Panc1 (cell line): ENCODE measurements around the gene TRIO. TPM values are rescaled to one million over a fixed set of nuclear protein-coding genes. Genes with fewer than 3 reads are reported as not detected.
A peak's percentile ranks its signal among the peaks of the same experiment; 100 is the strongest.

Experiments
- ATAC-seq: fragments of 200-7000 bp; cut with Tn5 transposase; 2 replicates; pipeline ENCODE4 v1.9.1; 2020; ENCODE audit warnings: mild to moderate bottlenecking, moderate library complexity
- BruUV-seq: library from RNA; stranded (reverse); fragments of 400-500 nt; replicated peaks from 2 replicates; lab custom pipeline; 2021; lab: Mats Ljungman, UMichigan
- CTCF ChIA-PET: fragments of 300-600 bp; sonication (Branson Sonifier 250); formaldehyde crosslinking; loops from one replicate; lab custom pipeline; 2022; ENCODE audit warnings: antibody characterized with exemption; lab: Charles Lee
- POLR2A ChIA-PET: fragments of 300-600 bp; sonication (Branson Sonifier 250); formaldehyde crosslinking; loops from one replicate; lab custom pipeline; 2022; ENCODE audit warnings: antibody characterized with exemption; lab: Charles Lee
- DNase-seq: peaks from one replicate; pipeline ENCODE4 v3.0.0-alpha.2; 2010; ENCODE audit warnings: low read depth, low spot score
- H3K27ac ChIP-seq: 2 replicates; pipeline ENCODE4 v1.5.1; 2011; ENCODE audit warnings: mild to moderate bottlenecking, low read length, inconsistent platforms
- H3K27me3 ChIP-seq: fragments of 200-500 bp; sonication (Bioruptor generic); 2 replicates; pipeline ENCODE4 v1.6.0; 2014; ENCODE audit warnings: low read length, inconsistent platforms; ENCODE audit not compliant: control insufficient read depth, insufficient read depth
- H3K36me3 ChIP-seq: fragments of 200-500 bp; sonication (Bioruptor generic); 2 replicates; pipeline ENCODE4 v1.5.1; 2014; ENCODE audit warnings: inconsistent platforms, mild to moderate bottlenecking, low read length, moderate library complexity; ENCODE audit not compliant: control insufficient read depth, insufficient read depth
- H3K4me1 ChIP-seq: 2 replicates; pipeline ENCODE4 v1.5.1; 2011; ENCODE audit warnings: inconsistent platforms, mild to moderate bottlenecking, low read length, moderate library complexity; ENCODE audit not compliant: control insufficient read depth, insufficient read depth
- H3K4me3 ChIP-seq, 2 experiments: 2 replicates each; pipeline ENCODE4 v1.5.1; 2011 to 2012; ENCODE audit warnings: low read depth in 2 of 2, low read length in 2 of 2, mild to moderate bottlenecking in 2 of 2, inconsistent platforms in 1 of 2, moderate library complexity in 1 of 2
- H3K9me3 ChIP-seq: fragments of 200-500 bp; sonication (Bioruptor generic); 2 replicates; pipeline ENCODE4 v1.5.1; 2014; ENCODE audit warnings: low read depth, mild to moderate bottlenecking, inconsistent platforms, low read length, moderate library complexity; ENCODE audit not compliant: control insufficient read depth, insufficient read depth
- CTCF ChIP-seq: fragments of 450-650 bp; IDR thresholded peaks from 2 replicates; pipeline ENCODE4 v1.5.1; 2017; ENCODE audit warnings: mild to moderate bottlenecking
- POLR2AphosphoS5 ChIP-seq: IDR thresholded peaks from 2 replicates; pipeline ENCODE4 v1.6.1; 2012; ENCODE audit warnings: mild to moderate bottlenecking, low read depth, low read length, moderate library complexity
- REST ChIP-seq, 2 experiments: IDR thresholded peaks; 2 replicates each; pipeline ENCODE4 v1.6.1; 2011 to 2012; ENCODE audit warnings: low read depth in 2 of 2, control low read depth in 1 of 2, low read length in 1 of 2, mild to moderate bottlenecking in 1 of 2, moderate library complexity in 1 of 2; ENCODE audit not compliant: insufficient read depth in 1 of 2
- SIN3A ChIP-seq: IDR thresholded peaks from 2 replicates; pipeline ENCODE4 v1.6.1; 2012; ENCODE audit warnings: low read depth, mild to moderate bottlenecking, low read length, moderate library complexity, borderline replicate concordance; ENCODE audit not compliant: insufficient read depth
- TCF7L2 ChIP-seq: IDR thresholded peaks from 2 replicates; pipeline ENCODE4 v1.6.1; 2011; ENCODE audit warnings: mild to moderate bottlenecking, low read depth, low read length, inconsistent platforms
- in situ Hi-C: cut with HindIII; loops from 2 replicates; pipeline ENCODE4 v1.10.0; 2016; ENCODE audit warnings: low sequenced_read_pairs, low pct_unique_long_range_greater_than_20kb
- intact Hi-C: fragments of 100-400 bp; cut with micrococcal nuclease; formaldehyde crosslinking; loops from one replicate; pipeline ENCODE4 v1.10.0; 2022; ENCODE audit not compliant: unreplicated experiment
- total RNA-seq: library from RNA; stranded (reverse); gene quantifications from one replicate; pipeline ENCODE4 v1.2.1, GENCODE V29; 2021; ENCODE audit not compliant: unreplicated experiment

Gene TRIO
- total RNA-seq, 1 experiment from 2014 or later, result 349 TPM

GRCh38 chr5:14177634-14178033, 34.5 kb downstream of the TRIO start:
- H3K9me3 ChIP-seq, result no peaks in the 10 kb centered on the region
- ATAC-seq, result no peak
- peaks cover 93% of the 10 kb centered on the region for H3K4me1 ChIP-seq
- H3K36me3 ChIP-seq, result no peaks in the 10 kb centered on the region
- DNase-seq, result no peak
- intact Hi-C loops, result no loop called here
- BruUV-seq, result no TSS peak
- 0 out of 4 replicates have a peak overlapping the region, but pooled peaks of 1 of the 2 experiments have one; percentile 2 for H3K4me3 ChIP-seq
- H3K27me3 ChIP-seq, result no peaks in the 10 kb centered on the region
- in situ Hi-C loops, result loop anchor here (10.0 kb wide), 1 partner anchor 73 kb away; no protein-coding TSS in a partner anchor
- POLR2A ChIA-PET, result no interaction called here
- peak overlapping the region; percentile 99 for H3K27ac ChIP-seq
- TF ChIP-seq REST (IDR thresholded peaks at IDR 0.05; ENCODE audit: insufficient read depth in 1 of 2, low read depth in 2 of 2, low read length in 1 of 2) (no peak), POLR2AphosphoS5 (no peak), CTCF (no peak), SIN3A (no peak)
- CTCF ChIA-PET, result no interaction called here

DNA sequence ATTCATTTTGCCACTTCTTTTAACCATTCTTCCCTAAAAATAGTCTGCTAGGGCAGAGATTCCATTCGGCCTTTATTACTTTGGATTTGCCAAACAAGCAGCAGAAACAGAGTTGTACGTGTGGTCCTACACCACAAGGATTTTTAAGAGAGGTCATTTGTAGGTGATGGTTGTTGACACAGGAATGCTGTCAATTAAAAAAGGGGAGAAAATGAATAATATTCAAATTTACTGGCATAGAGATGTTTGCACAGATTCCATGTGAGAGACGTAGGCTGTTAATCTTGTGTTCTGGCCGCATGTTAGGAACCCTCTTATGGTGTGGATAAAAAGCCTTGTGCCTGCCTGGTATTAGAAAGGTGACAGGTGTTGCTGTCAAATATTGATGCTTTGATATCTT, 34.9 kb downstream of the TRIO start:
- TF ChIP-seq POLR2AphosphoS5, result no peak
- no peak for TF ChIP-seq SIN3A
- TF ChIP-seq TCF7L2, result no peak
- no peak for TF ChIP-seq REST (IDR thresholded peaks at IDR 0.05; ENCODE audit: insufficient read depth in 1 of 2, low read depth in 2 of 2, low read length in 1 of 2)
- no peak for TF ChIP-seq CTCF
- Histone ChIP-seq H3K27me3 (no peaks in the 10 kb centered on the region), H3K4me1 (peaks cover 93% of the 10 kb centered on the region), H3K27ac (peak overlapping the region; percentile 99), H3K36me3 (no peaks in the 10 kb centered on the region), H3K9me3 (no peaks in the 10 kb centered on the region), H3K4me3 (no peak overlapping the region; a peak in 1 of 4 replicates)
- POLR2A ChIA-PET, result no interaction called here
- CTCF ChIA-PET, result no interaction called here
- DNase-seq (no peak), ATAC-seq (no peak)
- intact Hi-C loops (no loop called here), in situ Hi-C loops (loop anchor here (10.0 kb wide), 1 partner anchor 73 kb away; no protein-coding TSS in a partner anchor)
- BruUV-seq, result no TSS peak
